ENCODE measurements around the gene ATG5.

DNA sequence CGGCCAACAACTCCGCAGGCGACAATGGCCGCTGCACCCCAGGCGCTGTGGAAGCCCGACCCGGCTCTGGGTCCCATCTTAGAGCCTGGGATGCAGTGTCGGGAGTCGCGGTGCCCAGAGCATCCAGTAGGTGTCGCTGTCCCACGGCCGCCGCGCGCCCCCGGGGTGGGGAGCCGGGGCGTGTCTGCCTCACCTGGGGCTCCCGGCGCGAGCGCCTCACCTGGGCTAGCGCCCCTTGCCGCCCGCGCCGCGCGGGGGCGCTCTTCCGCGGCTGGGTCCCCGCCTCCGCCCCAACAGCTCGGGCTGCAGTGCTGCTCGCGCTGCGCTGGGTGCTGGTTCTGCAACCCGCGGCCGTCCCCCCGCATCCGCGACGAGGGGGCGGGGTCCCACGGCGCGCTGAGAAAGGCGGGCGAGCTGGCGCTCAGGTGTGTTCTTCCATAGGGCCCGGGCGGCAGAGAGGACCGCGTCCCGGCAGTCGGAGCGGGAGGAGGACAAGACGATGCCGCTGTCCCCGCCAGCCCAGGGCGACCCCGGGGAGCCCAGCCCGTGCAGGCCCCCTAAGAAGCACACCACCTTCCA is 34.9 kb upstream of the ATG5 start, which contains the start of gene CRYBG1:
- TF ChIP-seq, protein P1, sequence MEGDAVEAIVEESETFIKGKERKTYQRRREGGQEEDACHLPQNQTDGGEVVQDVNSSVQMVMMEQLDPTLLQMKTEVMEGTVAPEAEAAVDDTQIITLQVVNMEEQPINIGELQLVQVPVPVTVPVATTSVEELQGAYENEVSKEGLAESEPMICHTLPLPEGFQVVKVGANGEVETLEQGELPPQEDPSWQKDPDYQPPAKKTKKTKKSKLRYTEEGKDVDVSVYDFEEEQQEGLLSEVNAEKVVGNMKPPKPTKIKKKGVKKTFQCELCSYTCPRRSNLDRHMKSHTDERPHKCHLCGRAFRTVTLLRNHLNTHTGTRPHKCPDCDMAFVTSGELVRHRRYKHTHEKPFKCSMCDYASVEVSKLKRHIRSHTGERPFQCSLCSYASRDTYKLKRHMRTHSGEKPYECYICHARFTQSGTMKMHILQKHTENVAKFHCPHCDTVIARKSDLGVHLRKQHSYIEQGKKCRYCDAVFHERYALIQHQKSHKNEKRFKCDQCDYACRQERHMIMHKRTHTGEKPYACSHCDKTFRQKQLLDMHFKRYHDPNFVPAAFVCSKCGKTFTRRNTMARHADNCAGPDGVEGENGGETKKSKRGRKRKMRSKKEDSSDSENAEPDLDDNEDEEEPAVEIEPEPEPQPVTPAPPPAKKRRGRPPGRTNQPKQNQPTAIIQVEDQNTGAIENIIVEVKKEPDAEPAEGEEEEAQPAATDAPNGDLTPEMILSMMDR (conservative IDR thresholded peaks at IDR 0.05; ENCODE audit: low read depth in 2 of 2) = peak; percentile 73 to 87
- TF ChIP-seq EZH2phosphoT487 (IDR thresholded peaks at IDR 0.05; ENCODE audit: unreplicated experiment) = no peak
- TF ChIP-seq, protein P2, sequence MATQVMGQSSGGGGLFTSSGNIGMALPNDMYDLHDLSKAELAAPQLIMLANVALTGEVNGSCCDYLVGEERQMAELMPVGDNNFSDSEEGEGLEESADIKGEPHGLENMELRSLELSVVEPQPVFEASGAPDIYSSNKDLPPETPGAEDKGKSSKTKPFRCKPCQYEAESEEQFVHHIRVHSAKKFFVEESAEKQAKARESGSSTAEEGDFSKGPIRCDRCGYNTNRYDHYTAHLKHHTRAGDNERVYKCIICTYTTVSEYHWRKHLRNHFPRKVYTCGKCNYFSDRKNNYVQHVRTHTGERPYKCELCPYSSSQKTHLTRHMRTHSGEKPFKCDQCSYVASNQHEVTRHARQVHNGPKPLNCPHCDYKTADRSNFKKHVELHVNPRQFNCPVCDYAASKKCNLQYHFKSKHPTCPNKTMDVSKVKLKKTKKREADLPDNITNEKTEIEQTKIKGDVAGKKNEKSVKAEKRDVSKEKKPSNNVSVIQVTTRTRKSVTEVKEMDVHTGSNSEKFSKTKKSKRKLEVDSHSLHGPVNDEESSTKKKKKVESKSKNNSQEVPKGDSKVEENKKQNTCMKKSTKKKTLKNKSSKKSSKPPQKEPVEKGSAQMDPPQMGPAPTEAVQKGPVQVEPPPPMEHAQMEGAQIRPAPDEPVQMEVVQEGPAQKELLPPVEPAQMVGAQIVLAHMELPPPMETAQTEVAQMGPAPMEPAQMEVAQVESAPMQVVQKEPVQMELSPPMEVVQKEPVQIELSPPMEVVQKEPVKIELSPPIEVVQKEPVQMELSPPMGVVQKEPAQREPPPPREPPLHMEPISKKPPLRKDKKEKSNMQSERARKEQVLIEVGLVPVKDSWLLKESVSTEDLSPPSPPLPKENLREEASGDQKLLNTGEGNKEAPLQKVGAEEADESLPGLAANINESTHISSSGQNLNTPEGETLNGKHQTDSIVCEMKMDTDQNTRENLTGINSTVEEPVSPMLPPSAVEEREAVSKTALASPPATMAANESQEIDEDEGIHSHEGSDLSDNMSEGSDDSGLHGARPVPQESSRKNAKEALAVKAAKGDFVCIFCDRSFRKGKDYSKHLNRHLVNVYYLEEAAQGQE (IDR thresholded peaks at IDR 0.05; ENCODE audit: unreplicated experiment) = no peak
